HG02870 (cell line): ENCODE data around the gene OR6C76.
"Not testable (repeated sequence)": the region's sequence is repeated elsewhere in the genome, so short reads cannot be mapped to it uniquely, and the experiment has no call there.

ENCODE experiments used
- ATAC-seq: cut with Tn5 transposase; IDR thresholded peaks from one replicate; pipeline ENCODE4 v1.9.1; 2021; ENCODE audit warnings: mild to moderate bottlenecking, moderate library complexity; ENCODE audit not compliant: unreplicated experiment

OR6C76 gene

GRCh38 chr12:55425954-55426353, at the start of gene OR6C76:
OR6C76 (plus strand) TSS chr12:55426254; CDS start chr12:55426254, 0 bp downstream.
- ATAC-seq: no peak

DNA sequence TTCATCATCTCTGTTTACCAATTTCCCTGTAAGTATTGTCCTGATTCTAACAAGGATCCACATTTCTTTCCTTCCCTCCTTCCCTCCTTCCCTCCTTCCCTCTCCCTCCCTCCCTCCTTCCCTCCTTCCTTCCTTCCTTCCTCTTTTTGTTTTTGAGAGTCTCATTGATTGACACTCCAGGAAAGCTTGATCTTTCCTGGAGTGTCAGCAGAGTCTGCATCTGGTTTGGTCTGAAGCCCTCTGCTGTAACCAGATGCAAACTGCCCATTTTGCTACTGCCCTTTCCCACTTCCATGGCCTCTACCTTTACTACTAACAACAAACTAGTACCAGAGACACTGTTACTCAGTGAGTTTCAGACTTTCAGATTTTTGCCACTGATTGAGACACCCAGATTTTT, 40.2 kb upstream of the OR6C76 start:
- no peak for ATAC-seq

DNA sequence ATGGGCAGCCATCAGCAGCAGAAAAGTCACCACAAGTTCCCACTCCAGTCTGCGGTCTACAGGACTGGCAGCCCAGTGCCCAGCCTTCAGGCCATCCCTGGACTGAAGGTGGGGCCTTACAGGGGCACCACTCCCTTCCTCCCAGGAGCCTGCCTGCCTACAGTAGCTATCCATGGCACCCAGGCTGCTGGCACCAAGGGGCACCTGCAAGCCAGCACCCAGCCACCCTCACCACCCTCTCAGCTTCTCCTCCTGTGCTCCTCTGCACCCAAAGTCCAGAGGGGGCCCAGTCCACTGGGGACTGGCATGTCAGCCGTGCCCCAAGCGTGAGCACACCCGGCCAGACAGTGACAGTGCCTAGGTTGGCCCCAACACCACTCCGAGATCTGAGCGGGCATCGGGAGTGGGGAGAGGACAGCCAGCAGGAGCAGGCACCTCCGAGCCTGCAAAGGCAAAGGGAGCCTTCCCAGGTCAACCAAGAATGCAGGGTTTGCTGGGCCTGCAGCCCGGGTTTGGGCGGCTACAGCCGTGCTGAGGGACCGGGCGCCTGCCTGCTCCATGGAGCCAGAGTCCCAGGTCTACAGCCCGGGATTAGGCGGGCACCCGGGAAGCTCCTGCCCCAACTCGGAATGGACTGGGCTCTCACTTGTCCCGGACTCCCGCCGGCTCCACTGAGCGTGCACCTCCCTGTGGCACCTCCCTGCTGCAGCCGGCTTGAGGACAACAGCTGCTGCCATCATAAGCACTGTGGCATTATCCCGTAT, 33.8 kb upstream of the OR6C76 start:
- no peak for ATAC-seq

GRCh38 chr12:55396326-55396725, 29.7 kb upstream of the OR6C76 start:
- ATAC-seq: no peak

GRCh38 chr12:55400229-55400628, 25.8 kb upstream of the OR6C76 start, which contains the start of gene OR6C65:
OR6C65 (plus strand) TSS chr12:55400529; CDS start chr12:55400529, 0 bp downstream.
- ATAC-seq: no peak

DNA sequence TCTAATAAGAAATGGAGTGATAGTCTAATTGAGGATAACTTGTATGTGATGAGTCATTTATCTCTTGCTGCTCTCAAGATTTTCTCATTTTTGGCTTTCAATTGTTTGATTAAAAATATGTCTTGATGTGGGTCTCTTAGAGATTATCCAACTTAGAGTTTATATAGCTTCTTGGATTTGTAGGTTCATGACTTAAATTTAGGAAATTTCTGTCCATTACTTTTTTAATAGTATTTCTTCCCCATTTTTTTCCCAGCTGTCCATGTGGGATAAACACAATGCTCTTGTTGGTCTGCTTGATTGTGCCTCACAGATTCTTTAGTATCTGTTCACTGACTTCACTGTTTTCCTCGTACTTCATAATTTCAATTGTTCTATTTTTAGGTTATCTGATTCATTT, 18.2 kb upstream of the OR6C76 start:
- ATAC-seq: no peak

DNA sequence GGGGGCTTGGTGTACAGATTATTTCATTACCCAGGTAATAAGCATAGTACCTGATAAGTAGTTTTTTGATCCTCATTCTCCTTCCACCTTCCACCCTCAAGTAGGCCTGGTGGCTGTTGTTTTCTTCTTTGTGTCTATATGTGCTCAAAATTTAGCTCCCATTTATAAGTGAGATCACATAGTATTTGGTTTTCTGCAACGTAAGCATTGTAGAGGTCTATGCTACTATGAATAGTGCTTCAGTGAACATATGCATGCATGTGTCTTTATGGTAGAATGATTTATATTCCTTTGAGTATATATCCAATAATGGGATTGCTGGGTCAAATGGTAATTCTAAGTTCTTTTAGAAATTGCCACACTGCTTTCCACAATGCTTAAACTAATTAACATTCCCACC, 16.9 kb upstream of the OR6C76 start:
- ATAC-seq: not testable (repeated sequence)

DNA sequence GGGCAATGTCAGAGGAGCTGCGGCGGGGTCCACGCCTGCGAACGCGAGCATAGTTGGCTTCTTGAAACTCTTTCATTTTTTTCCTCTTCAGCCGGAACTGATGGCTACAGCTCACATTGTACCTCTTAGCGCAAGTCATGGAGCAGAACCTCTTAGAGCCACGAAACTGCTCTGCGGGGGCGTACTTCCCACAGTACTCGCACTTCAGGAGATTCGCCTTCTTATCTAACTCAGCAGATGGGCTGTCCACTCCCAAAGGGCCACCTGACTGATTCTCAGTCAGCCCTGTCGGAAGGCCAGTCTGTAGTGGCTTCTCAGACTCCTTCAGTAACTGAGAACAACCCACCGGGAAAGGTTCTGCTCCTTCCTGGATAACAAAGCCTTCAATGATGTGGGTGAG, 13.9 kb upstream of the OR6C76 start:
- not testable (repeated sequence) for ATAC-seq

DNA sequence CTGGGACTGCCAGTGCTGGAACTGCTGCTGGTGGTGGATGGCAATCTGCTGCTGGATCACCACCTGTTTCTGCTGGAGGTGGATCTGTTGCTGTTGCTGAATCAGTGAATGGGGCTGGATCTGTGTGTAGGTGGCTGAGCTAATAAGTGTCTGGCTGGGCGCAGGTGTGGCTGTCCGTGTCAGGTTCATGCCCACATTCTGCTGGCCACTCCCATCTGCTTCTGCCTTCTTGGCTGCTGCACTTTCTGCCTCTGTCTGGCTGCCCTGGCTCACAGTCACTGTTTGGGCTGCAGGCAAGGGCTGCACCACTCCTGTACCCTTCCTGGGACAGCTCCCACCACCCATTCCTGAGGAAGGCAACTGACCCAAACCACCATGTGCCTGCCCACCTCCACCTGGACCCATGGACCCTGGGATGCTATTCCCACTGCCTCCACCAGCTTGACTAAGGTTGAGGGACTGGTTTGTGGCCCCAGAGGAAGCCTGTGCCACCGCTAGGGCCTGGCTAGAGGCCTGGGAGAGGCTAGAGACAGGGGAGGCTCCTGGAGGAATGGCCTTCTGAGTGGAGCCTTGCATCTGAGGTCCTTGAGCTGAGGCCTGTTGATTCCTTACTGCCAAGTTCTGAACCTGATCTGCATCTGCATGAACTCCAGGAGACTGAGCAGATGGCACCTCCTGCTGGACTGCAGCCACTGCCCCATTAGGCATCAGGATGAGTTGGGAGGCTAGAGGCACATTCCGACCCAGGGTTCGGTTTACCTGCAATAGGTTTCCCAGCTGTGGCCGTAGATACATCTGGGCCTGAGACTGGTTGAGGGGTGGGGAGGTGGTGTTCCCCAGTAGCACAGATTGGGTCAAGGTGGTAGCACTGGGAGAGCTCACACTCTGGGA, 12.3 kb upstream of the OR6C76 start:
- ATAC-seq: not testable (repeated sequence)

DNA sequence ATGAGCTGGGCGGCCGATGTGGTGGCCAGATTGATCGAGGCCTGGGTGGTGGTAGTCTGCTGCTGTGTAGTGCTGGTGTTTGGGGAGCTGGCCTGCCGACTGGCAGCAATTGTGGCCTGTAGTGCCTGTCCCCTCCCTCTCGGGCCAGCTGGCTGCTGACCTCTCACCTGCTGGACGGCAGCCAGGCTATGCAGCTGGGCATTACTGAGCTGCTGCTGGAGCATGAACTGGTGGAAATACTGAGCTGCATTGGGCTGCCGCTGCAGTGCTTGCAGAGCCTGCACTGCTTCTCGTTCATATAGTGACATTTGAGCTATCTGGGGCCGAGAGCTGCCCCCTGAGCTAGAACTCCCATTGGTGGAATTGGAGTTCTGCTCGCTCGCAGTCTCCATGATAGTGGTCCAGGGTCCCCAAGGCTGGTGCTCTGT, 11.6 kb upstream of the OR6C76 start:
- ATAC-seq: not testable (repeated sequence)

DNA sequence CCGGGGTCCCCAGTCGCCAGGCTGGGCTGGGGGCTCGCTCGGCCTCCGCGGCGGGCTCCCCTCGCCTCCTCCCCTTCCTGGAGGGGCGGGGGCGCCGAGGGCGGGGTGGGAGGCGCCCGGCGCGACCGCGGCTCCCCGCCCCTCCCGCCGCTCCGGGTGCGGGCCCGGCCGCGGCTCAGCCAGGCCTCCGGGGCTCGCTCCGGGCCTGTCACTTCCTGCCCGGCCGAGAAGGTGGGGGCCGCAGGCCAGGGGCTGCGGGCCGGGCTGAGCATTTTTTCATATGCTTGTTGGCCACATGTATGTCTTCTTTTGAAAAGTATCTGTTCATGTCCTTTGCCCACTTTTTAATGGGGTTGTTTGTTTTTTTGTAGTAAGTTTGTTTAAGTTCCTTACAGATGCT, 11.2 kb upstream of the OR6C76 start:
- ATAC-seq: not testable (repeated sequence)

- no peak for ATAC-seq
Measured at GRCh38 chr12:55416961-55417360, 9.1 kb upstream of the OR6C76 start.

GRCh38 chr12:55420307-55420962, 5.6 kb upstream of the OR6C76 start:
- no peak for ATAC-seq

DNA sequence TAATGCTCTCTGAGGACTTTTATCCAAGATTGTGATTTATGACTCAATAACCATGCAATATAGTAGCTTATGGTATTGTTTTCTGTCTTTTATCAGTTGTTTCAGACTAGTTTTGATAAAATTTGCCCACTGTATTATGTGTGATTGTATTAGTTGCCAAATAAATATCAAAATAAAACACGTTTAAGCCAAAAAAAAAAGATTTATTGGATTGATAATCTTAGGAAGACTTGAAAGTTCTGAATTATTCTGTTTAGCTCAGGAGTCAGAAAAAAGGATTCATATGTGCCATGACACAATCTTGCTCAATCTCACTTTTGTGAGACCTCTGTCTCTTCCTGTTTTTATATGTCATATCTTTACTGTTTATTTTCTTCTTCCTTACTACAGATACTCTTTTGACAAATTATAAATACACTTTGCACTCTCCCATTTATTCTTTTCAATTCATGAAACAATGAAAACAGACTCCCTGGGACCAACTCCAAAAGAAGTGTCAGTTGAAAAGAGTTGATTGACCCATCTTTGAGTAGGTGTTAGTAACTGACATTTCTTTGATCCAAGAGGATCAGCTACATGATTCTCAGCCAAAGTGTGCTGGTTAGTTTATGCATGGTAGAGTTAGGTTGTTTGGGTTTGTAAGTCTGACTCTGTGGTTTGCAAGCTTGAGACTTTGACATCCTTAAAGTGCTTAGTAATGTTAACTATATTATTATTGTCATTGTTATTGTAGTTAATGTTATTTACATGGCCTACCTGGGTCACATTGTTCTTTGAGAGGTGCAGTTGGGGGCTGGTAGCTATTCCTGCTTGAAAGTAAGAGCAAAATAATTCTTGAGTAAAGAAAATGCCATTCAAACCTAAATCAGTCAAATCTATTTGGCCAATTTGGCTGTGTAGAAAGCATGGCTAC, 2.5 kb downstream of the OR6C76 start:
- ATAC-seq: no peak

DNA sequence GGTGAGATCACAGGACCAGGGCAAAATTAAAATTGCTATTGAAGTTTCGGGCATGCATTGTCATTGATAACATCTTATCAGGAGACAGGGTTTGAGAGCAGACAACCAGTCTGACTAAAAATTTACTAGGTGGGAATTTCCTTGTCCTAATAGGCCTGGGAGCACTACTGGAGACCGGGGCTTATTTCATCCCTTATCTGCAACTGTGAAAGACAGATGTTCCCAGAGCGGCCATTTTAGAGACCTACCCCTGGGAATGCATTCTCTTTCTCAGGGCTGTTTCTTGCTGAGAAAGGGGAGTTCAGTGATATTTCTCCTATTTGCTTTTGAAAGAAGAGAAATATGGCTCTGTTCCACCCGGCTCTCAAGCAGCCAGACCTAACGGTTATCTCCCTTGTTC, 15.2 kb downstream of the OR6C76 start:
- ATAC-seq: not testable (repeated sequence)

DNA sequence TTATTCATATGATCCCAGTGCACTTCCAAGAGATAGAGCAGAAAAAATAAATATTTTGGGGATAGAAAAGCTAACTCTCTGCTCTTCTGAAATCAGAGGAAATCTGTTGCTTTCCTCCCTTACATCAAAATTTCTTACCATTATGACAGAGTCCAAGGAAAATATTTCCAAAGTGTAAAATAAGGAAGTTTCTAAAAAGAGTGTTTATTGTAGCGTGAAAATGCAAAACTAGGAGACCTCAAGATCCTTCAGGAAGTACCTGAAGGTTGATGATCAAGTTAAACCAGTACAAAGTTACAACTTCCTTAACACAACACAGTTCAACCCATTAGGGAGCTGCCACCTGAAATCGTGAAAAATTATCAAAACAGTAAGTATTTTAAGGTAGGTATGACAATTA, 17.7 kb downstream of the OR6C76 start, which contains the start of gene OR6C2:
TSS of gene OR6C2 (plus strand) at position 301 of the 400 bp plus-strand sequence. CDS start 8,138 bp downstream, outside the sequence.
- no peak for ATAC-seq

DNA sequence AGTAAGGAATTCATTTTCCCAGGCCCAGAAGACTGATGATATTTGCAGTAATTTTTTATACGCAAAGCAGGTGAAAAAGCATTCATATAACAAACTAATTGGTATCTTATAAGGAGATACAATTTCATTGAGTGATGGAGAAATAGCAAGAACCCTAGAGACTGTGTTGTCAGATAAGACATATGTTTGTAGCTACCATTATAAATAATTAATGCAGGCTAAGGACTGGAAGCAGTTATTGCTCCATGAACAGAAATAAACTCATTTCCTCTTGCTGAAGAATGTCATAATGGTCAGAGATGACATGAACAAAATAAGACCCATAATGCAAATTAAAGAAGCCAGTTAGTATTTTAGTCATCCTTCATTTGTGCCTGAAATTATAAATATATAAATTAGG, 19.3 kb downstream of the OR6C76 start:
- ATAC-seq: no peak

- ATAC-seq: no peak
Measured at GRCh38 chr12:55446326-55446725, 20.3 kb downstream of the OR6C76 start.

DNA sequence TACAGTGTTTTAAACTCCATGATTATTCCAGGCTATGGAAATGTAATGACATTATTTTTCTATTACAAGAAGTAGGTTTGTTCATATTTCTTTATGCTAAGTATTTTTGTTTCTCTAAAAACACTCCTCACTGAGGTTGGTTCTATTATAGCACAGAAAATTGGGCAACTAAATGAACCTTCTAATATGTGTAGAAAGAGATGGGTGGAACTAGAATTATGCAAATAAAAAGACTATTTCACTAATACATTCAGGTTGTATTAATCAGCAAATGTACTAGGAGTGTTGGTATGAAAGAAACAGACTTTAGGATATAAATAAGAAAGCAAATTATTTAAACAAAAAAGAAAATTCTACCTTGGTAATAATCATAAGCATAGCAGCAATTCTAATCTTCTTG, 22.8 kb downstream of the OR6C76 start:
- ATAC-seq: no peak

DNA sequence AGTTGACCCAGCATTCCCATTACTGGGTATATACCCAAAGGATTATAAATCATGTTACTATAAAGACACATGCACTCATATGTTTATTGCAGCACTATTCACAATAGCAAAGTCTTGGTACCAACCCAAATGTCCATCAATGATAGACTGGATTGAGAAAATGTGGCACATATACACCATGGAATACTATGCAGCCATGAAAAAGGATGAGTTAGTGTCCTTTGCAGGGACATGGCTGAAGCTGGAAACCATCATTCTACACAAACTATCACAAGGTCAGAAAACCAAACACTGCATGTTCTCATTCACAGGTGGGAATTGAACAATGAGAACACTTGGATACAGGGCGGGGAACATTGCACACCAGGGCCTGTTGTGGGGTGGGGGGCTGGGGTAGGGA, 38.9 kb downstream of the OR6C76 start:
- ATAC-seq: not testable (repeated sequence)
